ENCODE results near the gene C1QTNF1.

The C1QTNF1 gene

DNA sequence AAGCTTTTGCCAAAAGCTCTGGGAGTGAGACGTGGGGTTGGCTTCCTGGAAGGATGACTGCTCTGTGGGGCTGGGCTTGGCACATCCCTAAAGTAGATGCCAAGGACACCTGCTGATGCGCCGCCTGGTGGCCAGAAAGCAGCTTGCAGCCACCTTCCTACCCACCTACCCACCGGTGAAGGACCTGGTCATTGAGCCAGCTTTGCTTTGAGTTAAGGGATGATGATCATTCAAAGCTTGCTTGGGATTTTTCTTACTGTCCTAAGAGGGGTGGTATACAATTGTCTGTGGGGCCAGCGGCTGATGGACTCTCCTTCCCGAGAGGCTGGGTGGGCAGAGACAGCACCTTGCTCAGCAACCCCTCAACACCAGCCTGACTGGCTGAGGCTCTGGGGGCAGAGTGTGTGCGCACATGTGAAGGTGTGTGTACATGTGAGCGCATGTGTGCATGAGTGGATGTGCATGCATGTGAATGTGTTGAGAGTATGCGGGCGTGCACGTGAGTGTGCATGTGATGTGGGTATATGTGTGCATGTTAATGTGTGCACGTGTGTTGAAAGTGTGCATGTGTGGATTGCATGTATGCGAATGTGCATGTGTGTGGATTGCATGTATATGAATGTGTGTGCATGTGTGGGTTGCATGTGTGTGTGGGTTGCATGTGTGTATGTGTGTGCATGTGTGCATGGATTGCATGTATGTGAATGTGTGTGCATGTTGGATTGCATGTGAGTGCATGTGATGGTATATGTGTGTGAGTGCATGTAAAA is 18.6 kb downstream of the C1QTNF1 start:
- DNase-seq: peak; percentile 50

- DNase-seq: no peak
Measured at GRCh38 chr17:79043191-79043930, 19.4 kb downstream of the C1QTNF1 start.

DNA sequence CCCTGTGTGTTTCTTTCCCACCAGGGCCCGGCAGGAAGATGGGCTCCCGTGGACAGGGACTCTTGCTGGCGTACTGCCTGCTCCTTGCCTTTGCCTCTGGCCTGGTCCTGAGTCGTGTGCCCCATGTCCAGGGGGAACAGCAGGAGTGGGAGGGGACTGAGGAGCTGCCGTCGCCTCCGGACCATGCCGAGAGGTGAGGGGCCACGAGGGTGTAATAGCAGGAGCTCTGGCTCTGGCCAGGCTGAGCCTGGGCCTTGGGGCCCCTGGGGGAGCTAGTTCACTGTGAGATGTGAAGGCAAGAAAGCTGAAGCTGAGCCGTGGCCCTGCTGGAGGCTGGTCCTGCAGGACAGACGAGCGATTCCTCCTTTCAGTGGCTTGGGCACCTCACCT is 20.0 kb downstream of the C1QTNF1 start:
- no peak for DNase-seq

DNA sequence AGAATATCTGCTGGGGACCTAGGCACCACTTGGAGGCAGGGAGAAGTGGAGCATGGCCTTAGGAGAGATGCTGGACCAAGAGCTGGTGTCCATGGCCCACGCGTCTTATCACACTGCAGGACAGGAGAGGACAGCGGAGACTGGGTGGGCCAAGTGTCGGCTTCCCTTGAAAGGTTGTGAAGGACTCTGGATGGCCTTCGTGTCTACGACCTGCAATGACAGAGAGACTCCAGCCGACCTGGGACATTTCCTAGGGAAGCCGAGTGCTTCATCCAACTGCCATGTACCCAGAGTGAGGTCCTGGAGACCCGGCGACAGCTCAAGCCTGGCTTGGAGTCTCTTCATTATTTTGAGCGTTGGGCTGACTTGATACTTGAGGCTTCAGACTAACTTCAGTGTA is 20.5 kb downstream of the C1QTNF1 start:
- DNase-seq: no peak

DNA sequence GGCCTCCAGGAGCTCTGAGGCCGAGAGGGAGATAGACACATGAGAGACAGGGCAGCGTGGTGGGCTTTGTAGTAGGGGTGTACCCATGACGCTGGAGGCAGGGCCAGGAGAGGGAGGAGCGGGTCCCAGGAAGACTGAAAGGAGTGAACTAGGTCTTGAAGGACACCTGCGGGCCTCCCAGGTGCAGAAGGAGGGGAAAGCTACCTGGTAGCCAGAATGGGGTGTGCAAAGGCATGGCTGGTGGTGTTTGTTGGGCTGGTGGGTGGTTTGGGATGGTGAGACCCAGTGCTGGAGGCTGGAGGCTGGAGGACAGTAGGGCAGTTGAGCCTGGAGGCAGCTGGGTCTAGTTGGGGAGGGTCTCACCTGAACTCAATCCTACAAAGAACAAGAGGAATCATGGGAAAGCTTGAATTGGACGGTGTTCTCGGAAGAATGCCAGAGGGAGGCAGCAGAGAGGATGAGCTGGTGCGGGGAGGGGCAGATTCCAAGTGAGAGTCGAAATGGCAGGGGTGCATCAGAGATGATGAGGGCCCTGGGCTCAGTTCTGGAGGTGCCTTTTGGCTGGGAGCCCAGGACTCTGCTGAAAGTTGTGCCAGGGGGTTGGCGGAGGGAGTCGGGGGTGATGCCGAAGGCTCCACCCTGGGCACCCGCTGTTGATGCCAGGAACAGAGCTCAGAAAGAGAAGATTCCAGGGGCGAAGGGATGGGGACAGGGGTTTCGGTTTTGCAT is 21.2 kb downstream of the C1QTNF1 start:
- DNase-seq: no peak

DNA sequence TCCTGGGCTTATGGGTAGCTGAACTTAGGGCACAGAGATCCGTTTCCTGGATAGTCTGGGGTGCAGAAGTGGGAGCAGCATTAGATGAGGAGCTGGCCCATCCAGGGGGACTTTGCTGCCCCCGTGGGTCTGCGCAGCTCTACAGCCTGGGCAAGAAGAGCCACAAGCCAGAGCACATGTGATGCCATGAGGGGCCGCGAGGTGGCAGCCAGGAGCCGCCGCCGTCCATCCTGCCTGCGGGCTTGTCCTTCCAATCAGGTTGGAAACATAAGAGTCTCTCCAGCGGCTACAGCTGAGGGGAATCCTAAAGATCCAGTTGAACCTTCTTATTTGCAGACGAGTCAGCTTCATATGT is 21.9 kb downstream of the C1QTNF1 start:
- DNase-seq: peak; percentile 41

DNA sequence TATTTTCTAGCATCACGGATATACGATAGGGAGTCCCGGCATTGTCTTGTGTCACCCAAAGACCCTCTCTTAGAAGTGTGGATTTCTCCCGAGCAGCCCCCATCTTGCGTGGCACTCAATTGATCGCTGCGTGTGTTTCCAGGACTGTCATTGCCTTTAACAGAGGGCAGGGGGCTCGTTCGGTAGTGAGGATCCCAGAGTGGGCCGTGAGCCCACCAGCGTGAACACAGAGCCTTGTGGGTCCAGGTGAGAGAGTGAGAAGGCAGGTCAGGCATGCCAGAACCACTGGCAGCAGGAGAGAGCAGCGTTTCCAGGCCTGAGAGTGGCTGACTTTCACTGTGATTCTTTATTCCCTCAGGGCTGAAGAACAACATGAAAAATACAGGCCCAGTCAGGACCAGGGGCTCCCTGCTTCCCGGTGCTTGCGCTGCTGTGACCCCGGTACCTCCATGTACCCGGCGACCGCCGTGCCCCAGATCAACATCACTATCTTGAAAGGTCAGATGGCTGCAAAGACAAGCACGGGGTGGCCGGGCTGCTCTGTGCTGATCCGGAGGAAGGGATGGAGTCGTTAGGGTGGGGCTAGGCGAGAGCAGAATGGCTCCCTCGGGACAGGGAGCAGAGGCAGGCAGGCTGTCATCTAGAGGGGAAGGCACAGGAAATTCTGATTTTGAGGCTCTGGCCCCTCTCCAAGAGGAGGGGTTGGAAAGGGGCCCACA is 22.4 kb downstream of the C1QTNF1 start:
- DNase-seq: no peak

DNA sequence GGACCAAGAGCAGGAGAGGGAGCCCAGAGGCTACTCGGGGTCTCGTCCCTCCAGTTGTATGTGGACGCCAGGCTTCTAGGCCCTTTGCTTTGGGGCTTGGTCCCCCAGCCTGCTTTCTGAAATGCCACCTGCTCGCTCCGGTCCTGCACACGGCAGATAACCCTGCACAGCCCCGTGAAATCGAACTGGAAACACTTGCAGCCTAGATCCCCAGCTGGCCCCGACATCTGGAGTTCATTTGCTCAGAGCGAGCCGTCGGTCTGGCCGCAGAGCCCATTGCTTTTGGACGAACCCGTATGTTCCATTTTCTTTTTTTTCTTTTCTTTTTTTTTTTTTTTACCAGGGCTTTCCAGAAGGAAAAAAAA is 22.9 kb downstream of the C1QTNF1 start:
- DNase-seq: no peak

- no peak for DNase-seq
Measured at GRCh38 chr17:79047291-79047920, 23.4 kb downstream of the C1QTNF1 start.

DNA sequence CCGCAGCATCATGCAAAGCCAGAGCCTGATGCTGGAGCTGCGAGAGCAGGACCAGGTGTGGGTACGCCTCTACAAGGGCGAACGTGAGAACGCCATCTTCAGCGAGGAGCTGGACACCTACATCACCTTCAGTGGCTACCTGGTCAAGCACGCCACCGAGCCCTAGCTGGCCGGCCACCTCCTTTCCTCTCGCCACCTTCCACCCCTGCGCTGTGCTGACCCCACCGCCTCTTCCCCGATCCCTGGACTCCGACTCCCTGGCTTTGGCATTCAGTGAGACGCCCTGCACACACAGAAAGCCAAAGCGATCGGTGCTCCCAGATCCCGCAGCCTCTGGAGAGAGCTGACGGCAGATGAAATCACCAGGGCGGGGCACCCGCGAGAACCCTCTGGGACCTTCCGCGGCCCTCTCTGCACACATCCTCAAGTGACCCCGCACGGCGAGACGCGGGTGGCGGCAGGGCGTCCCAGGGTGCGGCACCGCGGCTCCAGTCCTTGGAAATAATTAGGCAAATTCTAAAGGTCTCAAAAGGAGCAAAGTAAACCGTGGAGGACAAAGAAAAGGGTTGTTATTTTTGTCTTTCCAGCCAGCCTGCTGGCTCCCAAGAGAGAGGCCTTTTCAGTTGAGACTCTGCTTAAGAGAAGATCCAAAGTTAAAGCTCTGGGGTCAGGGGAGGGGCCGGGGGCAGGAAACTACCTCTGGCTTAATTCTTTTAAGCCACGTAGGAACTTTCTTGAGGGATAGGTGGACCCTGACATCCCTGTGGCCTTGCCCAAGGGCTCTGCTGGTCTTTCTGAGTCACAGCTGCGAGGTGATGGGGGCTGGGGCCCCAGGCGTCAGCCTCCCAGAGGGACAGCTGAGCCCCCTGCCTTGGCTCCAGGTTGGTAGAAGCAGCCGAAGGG is 24.2 kb downstream of the C1QTNF1 start:
- DNase-seq: no peak

- no peak for DNase-seq
Measured at GRCh38 chr17:79048826-79049755, 25.1 kb downstream of the C1QTNF1 start.

DNA sequence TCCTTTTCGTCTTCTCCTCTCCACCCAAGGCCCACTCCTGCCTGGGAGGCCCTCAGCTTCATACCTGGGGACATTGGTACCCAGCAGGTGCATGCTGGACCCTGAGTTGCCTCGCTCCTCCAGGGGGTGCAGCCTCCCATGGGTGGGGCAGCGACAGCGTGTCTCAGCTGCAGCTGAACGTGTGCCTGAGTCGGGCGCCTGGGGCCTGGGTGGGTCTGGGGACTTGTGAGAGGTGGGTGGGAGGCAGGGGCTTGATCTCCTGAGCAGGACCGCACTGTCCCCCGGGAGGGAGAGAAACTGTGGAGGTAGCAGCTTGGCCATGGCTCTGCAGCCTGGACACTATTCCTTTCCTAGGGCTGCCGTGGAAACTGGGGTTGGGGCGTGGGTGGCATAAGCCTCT is 25.9 kb downstream of the C1QTNF1 start:
- DNase-seq: no peak

DNA sequence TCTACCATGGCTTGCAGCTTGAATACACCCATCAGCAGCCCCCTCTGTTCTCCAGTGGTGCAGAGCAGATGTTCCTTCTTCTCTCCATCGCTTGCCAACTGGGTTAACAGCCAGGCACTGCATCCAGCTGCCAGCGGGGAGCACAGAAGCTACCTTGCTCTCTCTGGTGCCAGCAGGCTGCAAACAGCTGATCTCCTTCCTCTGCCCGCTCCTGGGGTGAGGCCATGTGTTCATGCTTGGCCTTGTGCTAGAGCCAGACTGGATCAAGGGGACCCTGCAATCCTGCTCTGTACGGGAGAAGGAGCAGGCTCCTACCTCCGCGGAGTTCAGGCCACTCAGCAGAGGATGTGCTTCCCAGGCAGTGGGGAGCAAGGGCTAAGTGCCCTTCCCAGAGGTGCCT is 26.6 kb downstream of the C1QTNF1 start:
- no peak for DNase-seq

- DNase-seq: no peak
Measured at GRCh38 chr17:79051306-79051705, 27.3 kb downstream of the C1QTNF1 start.

- DNase-seq: no peak
Measured at GRCh38 chr17:79052131-79052530, 28.2 kb downstream of the C1QTNF1 start.

GRCh38 chr17:79053251-79053925 is 29.4 kb downstream of the C1QTNF1 start:
- no peak for DNase-seq

GRCh38 chr17:79054200-79054960 is 30.4 kb downstream of the C1QTNF1 start:
- DNase-seq: no peak

GRCh38 chr17:79055197-79055596 is 31.2 kb downstream of the C1QTNF1 start:
- DNase-seq: no peak

All from central memory CD4-positive, alpha-beta T cell (primary cell).